HepG2 (cell line): ENCODE measurements around the gene DLX4. TPM values are rescaled to one million over a fixed set of nuclear protein-coding genes. Genes with fewer than 3 reads are reported as not detected.
A peak's percentile ranks its signal among the peaks of the same experiment; 100 is the strongest.

Experiments
- ARHGAP35 ChIP-seq: sonication (generic); formaldehyde crosslinking; IDR thresholded peaks from 2 replicates; pipeline ENCODE4 v1.9.0; 2022; ENCODE audit warnings: mild to moderate bottlenecking, inconsistent platforms, moderate library complexity, missing genetic modification reagents, borderline replicate concordance
- DBP ChIP-seq: sonication (generic); formaldehyde crosslinking; IDR thresholded peaks from 2 replicates; pipeline ENCODE4 v1.4.0; 2020; ENCODE audit warnings: missing genetic modification reagents; ENCODE audit errors: not compliant biosample characterization
- EZH2 ChIP-seq: conservative IDR thresholded peaks from 2 replicates; pipeline ENCODE4 v1.6.1; 2012; ENCODE audit warnings: mild to moderate bottlenecking, low read depth, low read length, moderate library complexity
- FOXP4 ChIP-seq: sonication (generic); formaldehyde crosslinking; IDR thresholded peaks from 2 replicates; pipeline ENCODE4 v1.4.0; 2020; ENCODE audit warnings: missing genetic modification reagents
- GATAD2A ChIP-seq: IDR thresholded peaks from 2 replicates; pipeline ENCODE4 v1.6.1; 2016
- JUN ChIP-seq: sonication (generic); formaldehyde crosslinking; IDR thresholded peaks from 2 replicates; pipeline ENCODE4 v1.4.0; 2020; ENCODE audit warnings: mild to moderate bottlenecking, missing genetic modification reagents
- KDM1A ChIP-seq: IDR thresholded peaks from 2 replicates; pipeline ENCODE4 v1.6.1; 2016; ENCODE audit warnings: missing compliant biosample characterization
- MEF2D ChIP-seq: sonication (generic); formaldehyde crosslinking; IDR thresholded peaks from 2 replicates; pipeline ENCODE4 v1.5.1; 2020; ENCODE audit warnings: mild to moderate bottlenecking, missing genetic modification reagents
- MYPOP ChIP-seq: sonication (generic); formaldehyde crosslinking; IDR thresholded peaks from 2 replicates; pipeline ENCODE4 v1.8.1; 2023; ENCODE audit warnings: mild to moderate bottlenecking, moderate library complexity, missing genetic modification reagents
- SOX5 ChIP-seq: IDR thresholded peaks from 2 replicates; pipeline ENCODE4 v1.6.1; 2016; ENCODE audit warnings: borderline replicate concordance
- ZBED4 ChIP-seq: sonication (generic); formaldehyde crosslinking; IDR thresholded peaks from 2 replicates; pipeline ENCODE4 v1.4.0; 2020; ENCODE audit warnings: missing genetic modification reagents, borderline replicate concordance
- ZBTB42 ChIP-seq: sonication (generic); formaldehyde crosslinking; IDR thresholded peaks from 2 replicates; pipeline ENCODE4 v1.5.0; 2020; ENCODE audit warnings: mild to moderate bottlenecking, missing genetic modification reagents
- ZHX1 ChIP-seq: sonication (generic); formaldehyde crosslinking; IDR thresholded peaks from 2 replicates; pipeline ENCODE4 v1.8.1; 2022; ENCODE audit warnings: low read depth, mild to moderate bottlenecking, missing genetic modification reagents
- ZNF564 ChIP-seq: sonication (generic); formaldehyde crosslinking; IDR thresholded peaks from 2 replicates; pipeline ENCODE4 v1.8.1; 2023; ENCODE audit warnings: mild to moderate bottlenecking, missing genetic modification reagents
- ZNF75D ChIP-seq: sonication (generic); formaldehyde crosslinking; IDR thresholded peaks from 2 replicates; pipeline ENCODE4 v1.8.1; 2023; ENCODE audit warnings: missing genetic modification reagents, mild to moderate bottlenecking, borderline replicate concordance
- ZNF780A ChIP-seq: sonication (generic); formaldehyde crosslinking; IDR thresholded peaks from 2 replicates; pipeline ENCODE4 v1.8.0; 2022; ENCODE audit warnings: mild to moderate bottlenecking, missing genetic modification reagents, moderate library complexity
- ZNF784 ChIP-seq: sonication (generic); formaldehyde crosslinking; IDR thresholded peaks from 2 replicates; pipeline ENCODE4 v1.5.1; 2020; ENCODE audit warnings: missing genetic modification reagents, mild to moderate bottlenecking, borderline replicate concordance
- ZSCAN22 ChIP-seq: sonication (generic); formaldehyde crosslinking; IDR thresholded peaks from 2 replicates; pipeline ENCODE4 v1.4.0; 2020; ENCODE audit warnings: mild to moderate bottlenecking, missing genetic modification reagents
- polyA plus RNA-seq, 8 experiments: library from polyadenylated mRNA; depleted of rRNA in 3 of 8; stranded (reverse) in 7 of 8; unstranded in 1 of 8; fragments of >200 nt; fragmentation: Illumina TruSeq in 4 of 8; extraction: Trizol in 4 of 8; gene quantifications; 2 replicates each; pipeline versions ENCODE4 v1.2.1 to v1.2.3, GENCODE V29; 2011 to 2016; ENCODE audit warnings: low read depth in 4 of 8, missing spikeins in 1 of 8, mixed read lengths in 1 of 8; ENCODE audit not compliant: insufficient read depth in 1 of 8
- total RNA-seq, 5 experiments: library from RNA; depleted of rRNA; stranded (reverse); fragments of >200 nt; fragmentation: Illumina TruSeq; extraction: Trizol; gene quantifications; 2 replicates each; pipeline ENCODE4 v1.2.3, GENCODE V29; 2016; ENCODE audit warnings: low read depth in 1 of 5

Gene DLX4
- total and polyA plus RNA-seq, 2 of the 13 experiments (the other 11 are each of a cell fraction or from before 2014, with no cell fraction given), result 0.55 to 2.3 TPM

- TF ChIP-seq FOXP4 (CRISPR knock-in tag) (no peak), EZH2 (no peak), ZNF75D (CRISPR knock-in tag) (no peak), ZSCAN22 (peak; percentile 77; the same call in 1 of the 2 replicates), KDM1A (CRISPR knock-in tag) (no peak), MEF2D (CRISPR knock-in tag) (no peak), ZHX1 (CRISPR knock-in tag) (no peak), MYPOP (CRISPR knock-in tag) (no peak), ZNF780A (no peak), ARHGAP35 (CRISPR knock-in tag) (no peak), GATAD2A (CRISPR knock-in tag) (peak; percentile 63), ZBED4 (no peak), ZBTB42 (CRISPR knock-in tag) (no peak), SOX5 (CRISPR knock-in tag) (no peak), ZNF784 (CRISPR knock-in tag) (no peak), JUN (CRISPR knock-in tag) (no peak), ZNF564 (CRISPR knock-in tag) (no peak), DBP (CRISPR knock-in tag) (no peak)
Observed at GRCh38 chr17:49952209-49952911, 16.6 kb upstream of the DLX4 start (continued).
